Measurements from ENCODE around the gene EPB41L4A.

- TF ChIP-seq CTCF (IDR thresholded peaks at IDR 0.05) (no peak), POLR2A (IDR thresholded peaks at IDR 0.05) (no peak)
Observed at GRCh38 chr5:112254303-112254702, 164.8 kb downstream of the EPB41L4A start.

Data from body of pancreas (tissue), 4 donors.